Mucosa of stomach (tissue), 1 donor: Measurements from ENCODE around the gene HIRA.
A peak's percentile ranks its signal among the peaks of the same experiment; 100 is the strongest.

Source experiments
- H3K27me3 ChIP-seq: one replicate; pipeline ENCODE4 v1.7.0; 2013; ENCODE audit warnings: mild to moderate bottlenecking, low read length; ENCODE audit not compliant: control insufficient read depth, insufficient read depth
- H3K36me3 ChIP-seq: one replicate; pipeline ENCODE4 v1.7.0; 2013; ENCODE audit warnings: low read length; ENCODE audit not compliant: control insufficient read depth, insufficient read depth
- H3K4me1 ChIP-seq: one replicate; pipeline ENCODE4 v1.7.0; 2013; ENCODE audit warnings: mild to moderate bottlenecking, low read length; ENCODE audit not compliant: control insufficient read depth, insufficient read depth
- H3K4me3 ChIP-seq: one replicate; pipeline ENCODE4 v1.7.0; 2013; ENCODE audit warnings: low read length
- H3K9ac ChIP-seq: one replicate; pipeline ENCODE4 v1.7.0; 2013; ENCODE audit warnings: mild to moderate bottlenecking, low read length, moderate library complexity
- H3K9me3 ChIP-seq: one replicate; pipeline ENCODE4 v1.7.0; 2013; ENCODE audit warnings: mild to moderate bottlenecking, low read length, moderate library complexity; ENCODE audit not compliant: control insufficient read depth
- donor health status: Pancreatic carcinoma.

HIRA gene

DNA sequence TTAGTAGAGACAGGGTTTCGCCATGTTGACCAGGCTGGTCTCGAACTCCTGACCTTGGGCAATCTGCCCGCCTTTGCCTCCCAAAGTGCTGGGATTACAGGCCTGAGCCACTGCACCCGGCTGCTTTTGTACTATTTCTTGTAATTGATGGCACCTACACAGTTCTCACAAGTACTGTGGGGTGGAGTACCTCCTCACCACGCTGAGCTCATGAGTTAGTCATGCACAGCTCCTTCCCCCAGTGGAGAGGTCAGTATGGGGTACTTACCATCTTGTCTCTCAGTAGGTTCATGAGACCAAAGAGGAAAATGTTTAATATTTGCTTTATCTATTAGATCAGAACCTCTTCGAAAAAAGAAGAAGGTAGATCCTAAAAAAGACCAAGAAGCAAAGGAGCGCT is 2.9 kb upstream of the HIRA start:
- H3K27me3 ChIP-seq = no peaks in the 10 kb centered on the region
- no peak overlapping the region for H3K9ac ChIP-seq
- H3K36me3 ChIP-seq = peaks cover 5% of the 10 kb centered on the region
- no peak overlapping the region for H3K4me3 ChIP-seq
- no peaks in the 10 kb centered on the region for H3K4me1 ChIP-seq
- no peaks in the 10 kb centered on the region for H3K9me3 ChIP-seq

DNA sequence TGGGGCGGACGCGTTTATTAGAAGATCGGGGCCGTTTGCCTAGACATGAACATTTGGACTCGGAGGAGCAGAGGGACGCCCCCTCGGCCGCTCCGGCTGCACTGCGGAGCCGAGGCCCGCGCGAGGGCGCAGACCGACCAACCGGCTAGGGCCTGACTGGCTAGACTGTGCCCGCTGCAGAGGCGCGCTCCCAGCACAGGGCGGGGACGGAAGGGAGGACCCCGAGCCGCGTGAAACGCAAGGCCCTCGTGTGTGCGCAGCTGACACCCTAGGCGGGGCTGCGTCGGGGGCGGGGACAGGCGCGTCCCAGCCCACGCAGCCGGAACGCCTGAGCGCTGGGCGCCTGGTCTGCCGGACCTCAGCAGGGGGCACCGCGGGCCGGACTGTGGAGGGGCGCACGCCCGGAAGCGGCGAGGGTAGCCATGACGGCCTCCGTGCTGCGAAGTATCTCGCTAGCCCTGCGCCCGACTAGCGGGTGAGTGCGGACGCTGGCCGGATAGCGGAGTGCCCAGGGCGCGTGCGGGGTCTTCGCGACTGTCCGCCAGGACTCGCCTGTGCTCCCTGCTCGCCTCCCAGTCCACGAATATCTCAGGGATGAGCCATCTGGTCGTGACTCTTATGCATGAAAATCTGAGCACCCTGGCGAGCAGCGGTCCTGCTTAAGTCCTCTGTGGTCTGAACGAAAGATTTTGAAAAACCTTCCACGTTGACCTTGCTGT is 759 bp upstream of the HIRA start, which contains the start of gene MRPL40:
Gene MRPL40 (plus strand): TSS at position 413 of the 719 bp plus-strand sequence. CDS start 10 bp downstream, at position 423.
- Histone ChIP-seq H3K4me1 (no peaks in the 10 kb centered on the region), H3K27me3 (no peaks in the 10 kb centered on the region), H3K9me3 (no peaks in the 10 kb centered on the region), H3K4me3 (peak within 1 kb of the TSS; percentile 82), H3K36me3 (peaks cover 5% of the 10 kb centered on the region), H3K9ac (peak within 1 kb of the TSS; percentile 92)

DNA sequence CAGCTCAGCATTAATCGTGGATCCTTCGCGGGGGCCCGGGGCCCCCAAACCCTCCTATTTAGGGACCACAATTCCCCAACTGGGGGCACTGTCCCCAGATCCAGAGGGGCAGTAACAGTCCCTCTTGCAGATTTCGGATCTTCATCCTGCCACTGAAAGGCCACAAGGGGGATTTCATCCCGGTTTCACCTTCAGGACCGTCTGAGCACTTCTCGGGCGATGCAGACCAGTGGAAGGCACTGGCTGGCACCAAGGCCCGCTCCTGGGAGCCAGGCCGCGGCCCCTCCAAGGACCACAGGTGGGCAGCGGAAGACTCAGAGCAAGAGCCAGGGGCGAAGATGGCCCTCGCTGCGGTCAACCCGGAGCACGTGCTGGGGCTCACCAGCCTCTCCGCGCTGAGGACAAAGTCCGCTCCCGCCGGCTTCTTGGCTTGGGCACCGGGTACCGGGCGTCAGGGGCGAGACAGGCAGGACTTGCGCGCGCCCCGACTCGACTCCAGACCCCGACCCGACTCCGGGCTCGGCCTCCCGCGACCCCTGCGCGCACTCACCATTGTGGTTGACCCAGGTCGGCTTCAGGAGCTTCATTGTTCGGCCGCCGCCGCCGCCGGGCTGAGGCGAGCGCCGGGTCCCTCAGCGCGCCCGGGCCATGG is 517 bp downstream of the HIRA start:
- Histone ChIP-seq H3K4me1 (no peaks in the 10 kb centered on the region), H3K27me3 (no peaks in the 10 kb centered on the region), H3K36me3 (peaks cover 5% of the 10 kb centered on the region), H3K9ac (peak overlapping the region; percentile 85), H3K4me3 (peak overlapping the region; percentile 79), H3K9me3 (no peaks in the 10 kb centered on the region)

DNA sequence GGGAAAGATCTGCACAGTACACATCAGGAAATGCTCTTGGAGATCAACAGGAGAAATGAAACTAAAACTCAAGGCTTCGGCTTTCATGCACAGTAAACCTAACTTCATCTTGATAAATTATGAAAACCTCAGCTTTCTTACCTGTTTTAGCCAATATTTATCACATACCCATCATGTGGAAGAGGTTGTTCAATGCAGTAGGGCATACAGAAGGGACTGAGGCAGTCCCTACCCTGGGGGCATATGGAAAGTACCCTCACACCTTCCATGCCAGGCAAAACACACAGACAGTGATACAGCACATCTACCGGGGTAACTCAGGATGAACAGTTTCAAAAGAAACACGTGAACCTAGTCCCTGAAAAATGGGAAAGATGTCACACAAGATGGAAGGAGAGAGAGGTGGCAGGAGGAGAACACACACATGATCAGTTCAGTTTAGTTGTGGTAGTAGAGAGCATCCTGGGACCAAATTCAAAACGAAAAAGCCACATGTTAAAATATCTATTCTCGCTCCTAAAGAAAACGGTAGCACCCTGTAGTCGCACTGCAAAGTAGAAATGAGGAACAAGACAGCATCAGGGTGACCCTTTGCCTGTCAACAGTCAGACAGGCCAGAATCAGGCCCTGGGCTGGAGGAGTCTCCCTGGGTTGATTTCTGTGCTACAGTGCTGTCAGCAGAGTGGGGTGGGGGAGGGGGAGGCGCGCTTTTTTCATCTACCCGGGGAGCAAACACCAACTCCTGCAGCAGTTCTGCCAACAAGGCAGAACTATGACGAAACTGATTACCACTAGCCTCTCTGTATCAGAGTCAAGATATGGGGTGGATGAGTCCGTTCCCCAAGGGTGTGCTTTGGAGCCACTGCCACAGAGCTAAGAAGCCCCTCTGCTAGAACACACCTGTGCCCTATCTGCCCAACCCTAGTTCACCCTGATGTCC is 1.3 kb downstream of the HIRA start:
- Histone ChIP-seq H3K4me1 (no peaks in the 10 kb centered on the region), H3K4me3 (peak overlapping the region; percentile 79), H3K9me3 (no peaks in the 10 kb centered on the region), H3K36me3 (no peaks in the 10 kb centered on the region), H3K27me3 (no peaks in the 10 kb centered on the region), H3K9ac (peak overlapping the region; percentile 85)

DNA sequence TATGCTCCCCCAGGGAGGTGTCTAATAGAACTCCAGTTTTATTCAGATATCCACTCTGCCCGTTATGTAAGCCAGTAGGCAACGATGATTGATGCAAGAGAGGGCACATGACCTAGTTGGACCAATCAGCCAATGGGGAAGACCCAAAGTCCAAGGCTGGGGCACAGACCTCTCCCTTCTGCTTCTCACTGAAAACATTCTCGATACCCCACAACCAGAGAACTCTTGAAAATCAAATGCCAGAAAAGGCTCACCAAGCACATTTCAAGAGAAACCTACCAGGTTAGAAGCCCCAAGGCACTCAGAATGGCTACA is 7.4 kb downstream of the HIRA start:
- Histone ChIP-seq H3K27me3 (no peaks in the 10 kb centered on the region), H3K4me3 (no peak overlapping the region), H3K4me1 (no peaks in the 10 kb centered on the region), H3K9ac (no peak overlapping the region), H3K9me3 (no peaks in the 10 kb centered on the region), H3K36me3 (no peaks in the 10 kb centered on the region)

DNA sequence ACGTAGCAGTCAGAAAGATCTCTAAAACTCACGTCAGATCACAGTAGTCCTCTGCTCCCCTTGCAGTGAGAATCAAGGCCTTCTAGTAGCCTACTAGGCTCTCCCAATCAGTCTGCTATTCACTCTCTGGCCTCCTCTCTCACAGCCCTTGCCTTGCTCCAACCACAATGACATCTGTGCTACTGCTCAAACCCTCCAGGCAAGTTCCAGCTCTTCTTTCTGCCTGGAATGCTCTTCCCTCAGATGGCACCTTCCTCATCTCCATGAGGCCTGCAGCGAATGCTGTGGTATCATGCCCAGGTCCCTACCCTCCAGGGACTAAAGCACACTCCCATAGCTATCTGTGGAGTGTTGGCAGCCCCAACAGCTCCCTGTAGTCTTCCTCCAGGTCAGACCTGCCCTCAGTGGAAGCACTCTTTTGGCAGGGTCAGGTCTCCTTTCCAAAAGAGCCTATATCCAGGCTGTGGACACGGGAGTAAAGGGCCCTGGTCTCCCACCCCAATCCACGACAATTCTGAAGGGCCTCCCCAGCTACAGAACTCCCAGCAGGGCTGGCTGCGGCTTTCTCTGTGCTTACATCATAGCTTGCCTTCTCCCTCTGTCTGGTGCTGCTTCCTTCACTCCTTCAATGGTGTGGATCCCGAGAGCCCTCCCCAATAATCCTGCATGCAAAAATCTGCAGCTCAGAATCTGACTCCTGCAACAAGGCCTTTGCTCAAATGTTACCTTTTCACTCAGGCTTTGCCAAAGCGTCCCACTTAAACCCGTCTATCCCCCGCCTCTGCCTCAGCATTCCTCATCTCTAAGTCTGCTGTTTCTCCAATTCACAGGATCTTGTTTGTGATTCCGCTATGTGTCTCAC is 8.9 kb downstream of the HIRA start:
- no peaks in the 10 kb centered on the region for H3K27me3 ChIP-seq
- H3K36me3 ChIP-seq = no peaks in the 10 kb centered on the region
- H3K9ac ChIP-seq = no peak overlapping the region
- H3K4me3 ChIP-seq = no peak overlapping the region
- H3K9me3 ChIP-seq = no peaks in the 10 kb centered on the region
- H3K4me1 ChIP-seq = no peaks in the 10 kb centered on the region

DNA sequence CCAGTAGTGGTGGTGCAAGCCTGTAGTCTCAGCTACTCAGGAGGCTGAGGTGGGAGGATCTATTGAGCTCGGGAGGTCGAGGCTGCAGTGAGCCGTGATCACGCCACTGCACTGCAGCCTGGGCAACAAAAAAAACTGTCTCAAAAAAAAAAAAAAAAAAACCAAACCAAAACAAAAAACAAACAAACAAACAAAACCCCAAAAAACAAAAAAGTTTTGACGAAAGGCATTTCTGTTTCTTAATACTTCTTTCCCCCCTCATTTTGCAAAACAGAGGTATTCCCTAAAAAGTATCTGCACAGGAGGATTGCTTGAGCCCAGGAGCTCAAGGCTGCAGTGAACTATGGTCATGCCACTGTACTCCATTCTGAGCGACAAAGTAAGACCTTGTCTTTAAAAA is 11.2 kb downstream of the HIRA start:
- Histone ChIP-seq H3K9me3 (no peaks in the 10 kb centered on the region), H3K4me3 (no peak overlapping the region), H3K9ac (no peak overlapping the region), H3K27me3 (no peaks in the 10 kb centered on the region), H3K36me3 (no peaks in the 10 kb centered on the region), H3K4me1 (no peaks in the 10 kb centered on the region)

DNA sequence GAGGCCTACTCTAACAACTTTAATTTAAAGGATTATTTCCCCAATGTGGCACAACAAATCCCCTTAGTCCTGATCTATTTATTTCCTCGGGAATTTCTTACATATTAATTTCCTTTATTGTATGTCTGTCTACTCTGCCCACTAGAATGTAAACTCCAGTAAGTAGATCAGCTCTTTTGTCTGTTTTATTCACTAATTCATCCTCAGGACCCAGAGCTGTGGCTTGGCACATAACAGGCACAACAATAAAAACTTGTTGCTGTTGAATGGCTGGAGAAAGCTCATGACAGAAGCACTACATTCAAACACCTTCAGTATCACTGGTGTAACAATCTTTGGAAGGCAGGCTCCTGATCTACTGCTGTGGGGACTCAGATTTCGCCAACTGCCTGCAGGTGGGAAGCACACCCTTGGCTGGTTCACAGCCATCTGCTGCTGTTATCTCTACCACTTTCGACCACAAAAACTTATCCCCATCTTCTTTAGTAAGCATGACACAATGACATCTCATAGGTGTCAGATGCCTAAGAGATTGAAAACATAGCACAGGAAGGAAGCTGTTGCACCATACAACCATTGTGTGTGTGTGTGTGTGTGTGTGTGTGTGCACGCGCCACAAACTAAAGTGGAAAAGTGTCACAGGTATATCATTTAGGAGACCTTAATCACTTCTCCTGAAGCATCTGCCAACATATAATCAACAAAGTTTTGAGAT is 11.9 kb downstream of the HIRA start:
- Histone ChIP-seq H3K9ac (no peak overlapping the region), H3K27me3 (no peaks in the 10 kb centered on the region), H3K4me1 (no peaks in the 10 kb centered on the region)

DNA sequence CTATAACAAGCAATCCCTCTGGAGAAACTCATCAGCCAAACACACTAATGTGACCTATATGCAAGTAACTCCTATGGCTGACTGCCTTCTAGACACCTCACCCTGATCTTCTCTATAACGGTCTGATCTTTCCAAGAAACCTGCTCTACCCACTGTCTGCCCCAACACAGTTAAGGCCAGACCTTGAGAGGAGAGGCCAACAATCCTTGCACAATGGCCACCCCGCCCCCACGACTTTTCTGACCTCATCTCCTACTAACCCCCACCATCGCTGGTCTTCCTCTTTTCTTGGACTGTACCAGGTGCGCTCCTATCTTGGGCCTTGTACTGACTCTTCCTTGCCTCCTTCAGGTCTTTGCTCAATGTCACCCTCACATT is 12.5 kb downstream of the HIRA start:
- Histone ChIP-seq H3K9ac (no peak overlapping the region), H3K4me1 (no peaks in the 10 kb centered on the region), H3K36me3 (no peaks in the 10 kb centered on the region), H3K4me3 (no peak overlapping the region), H3K9me3 (no peaks in the 10 kb centered on the region), H3K27me3 (no peaks in the 10 kb centered on the region)

More for the DNA sequence above, 11.9 kb downstream of the HIRA start:
- no peaks in the 10 kb centered on the region for H3K36me3 ChIP-seq
- no peaks in the 10 kb centered on the region for H3K9me3 ChIP-seq
- H3K4me3 ChIP-seq = no peak overlapping the region

DNA sequence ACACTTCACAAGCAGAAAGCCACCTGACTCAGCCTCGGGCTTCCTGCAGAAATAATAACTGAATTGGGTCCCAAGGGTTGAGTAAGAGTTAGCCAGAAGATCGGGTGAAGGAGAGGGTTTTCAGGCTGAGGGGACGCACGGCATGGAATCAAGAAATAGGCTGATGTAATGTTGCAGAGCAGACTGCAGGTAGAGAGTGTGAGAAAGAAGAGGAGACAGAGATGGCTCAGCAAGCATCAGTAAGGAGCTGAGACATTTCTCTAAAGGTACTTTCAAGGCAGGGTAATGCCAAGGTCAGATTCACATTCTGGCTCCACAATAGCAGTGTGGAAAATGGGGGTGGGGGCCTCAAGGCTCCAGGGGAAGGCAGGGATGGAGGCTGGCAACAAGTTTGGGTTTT is 18.6 kb downstream of the HIRA start:
- Histone ChIP-seq H3K4me1 (peaks cover 8% of the 10 kb centered on the region), H3K36me3 (no peaks in the 10 kb centered on the region), H3K9ac (no peak overlapping the region), H3K4me3 (no peak overlapping the region), H3K9me3 (no peaks in the 10 kb centered on the region), H3K27me3 (no peaks in the 10 kb centered on the region)

DNA sequence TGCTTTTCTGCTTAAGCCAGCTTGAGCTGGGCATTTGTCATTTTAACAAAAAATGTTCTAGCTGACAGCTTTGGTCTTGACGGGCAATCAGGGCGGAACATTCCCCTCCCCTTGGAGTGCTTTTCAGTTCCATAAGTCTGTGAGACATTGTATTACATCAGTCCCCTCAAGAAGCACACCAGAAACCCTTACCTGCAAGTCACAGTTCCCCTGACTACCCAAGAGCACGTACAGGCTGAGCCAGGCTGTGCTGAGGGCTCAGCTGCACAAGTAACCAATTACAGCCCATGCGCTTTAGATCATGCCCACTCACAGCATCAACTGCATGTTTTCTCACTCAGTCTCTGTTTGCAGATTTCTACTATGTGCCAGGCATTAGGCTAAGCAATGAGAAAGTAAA is 19.1 kb downstream of the HIRA start:
- peaks cover 4% of the 10 kb centered on the region for H3K36me3 ChIP-seq
- no peaks in the 10 kb centered on the region for H3K9me3 ChIP-seq
- no peaks in the 10 kb centered on the region for H3K27me3 ChIP-seq
- no peak overlapping the region for H3K4me3 ChIP-seq
- no peak overlapping the region for H3K9ac ChIP-seq
- H3K4me1 ChIP-seq = peaks cover 10% of the 10 kb centered on the region
